Activated naive CD4-positive, alpha-beta T cell treated with anti-CD3 and anti-CD28 coated beads for 36 hours (primary cell): ENCODE data around the gene CACNB4. TPM values are rescaled to one million over a fixed set of nuclear protein-coding genes. Genes with fewer than 3 reads are reported as not detected.
"Not testable (repeated sequence)": the region's sequence is repeated elsewhere in the genome, so short reads cannot be mapped to it uniquely, and the experiment has no call there.

Source experiments
- CTCF ChIA-PET: fragments of 350-600 bp; sonication (Branson Sonifier 250); formaldehyde crosslinking; loops from one replicate; lab custom pipeline; 2021; ENCODE audit warnings: antibody characterized with exemption; lab: Charles Lee
- DNase-seq: peaks from one replicate; pipeline ENCODE4 v3.0.0-alpha.2; 2020
- H3K27ac Mint-ChIP-seq: one replicate; pipeline ENCODE4 v1.8.0; 2021; ENCODE audit warnings: mild to moderate bottlenecking, mixed read lengths
- H3K27me3 Mint-ChIP-seq: one replicate; pipeline ENCODE4 v1.8.0; 2021; ENCODE audit warnings: low read depth, mixed read lengths
- H3K36me3 Mint-ChIP-seq: one replicate; pipeline ENCODE4 v1.8.0; 2021; ENCODE audit warnings: low read depth, mixed read lengths
- H3K4me1 Mint-ChIP-seq: one replicate; pipeline ENCODE4 v1.8.0; 2021; ENCODE audit warnings: low read depth, mixed read lengths
- H3K4me3 Mint-ChIP-seq: one replicate; pipeline ENCODE4 v1.8.0; 2021; ENCODE audit warnings: mild to moderate bottlenecking, moderate library complexity, mixed read lengths
- H3K9me3 Mint-ChIP-seq: one replicate; pipeline ENCODE4 v1.8.0; 2021; ENCODE audit warnings: mixed read lengths
- intact Hi-C: fragments of 100-400 bp; cut with micrococcal nuclease; formaldehyde crosslinking; loops from one replicate; pipeline ENCODE4 v1.15.1; 2023
- total RNA-seq, 2 experiments: library from RNA; stranded (reverse); gene quantifications; one replicate each; pipeline ENCODE4 v1.2.3, GENCODE V29; 2021

CACNB4 gene
- total RNA-seq, 2 experiments from 2014 or later, result 0.10 to 0.15 TPM

- DNase-seq, result no peak
- no peak overlapping the region for H3K4me3 Mint-ChIP-seq
- intact Hi-C loops, result no loop called here
- CTCF ChIA-PET, result no interaction called here
- no peaks in the 10 kb centered on the region for H3K4me1 Mint-ChIP-seq
- no peak overlapping the region for H3K27ac Mint-ChIP-seq
- no peaks in the 10 kb centered on the region for H3K9me3 Mint-ChIP-seq
- no peaks in the 10 kb centered on the region for H3K36me3 Mint-ChIP-seq
- H3K27me3 Mint-ChIP-seq, result no peaks in the 10 kb centered on the region
Measured at GRCh38 chr2:151936626-151937025, 162.2 kb downstream of the CACNB4 start.

GRCh38 chr2:151933266-151933804, 165.5 kb downstream of the CACNB4 start:
- Mint-ChIP-seq H3K27me3 (peaks cover 3% of the 10 kb centered on the region), H3K4me3 (no peak overlapping the region), H3K27ac (no peak overlapping the region), H3K36me3 (no peaks in the 10 kb centered on the region), H3K4me1 (no peaks in the 10 kb centered on the region), H3K9me3 (no peaks in the 10 kb centered on the region)
- CTCF ChIA-PET, result no interaction called here
- intact Hi-C loops, result no loop called here
- no peak for DNase-seq

GRCh38 chr2:151931756-151932155, 167.1 kb downstream of the CACNB4 start:
- Mint-ChIP-seq H3K36me3 (no peaks in the 10 kb centered on the region), H3K4me1 (no peaks in the 10 kb centered on the region), H3K27me3 (peaks cover 3% of the 10 kb centered on the region), H3K9me3 (no peaks in the 10 kb centered on the region), H3K27ac (no peak overlapping the region), H3K4me3 (no peak overlapping the region)
- intact Hi-C loops, result no loop called here
- no peak for DNase-seq
- CTCF ChIA-PET, result interaction anchor here (1.5 kb wide), 1 partner anchor 13 kb away, joined by 3 read pairs; no protein-coding TSS in a partner anchor

- intact Hi-C loops, result no loop called here
- no peaks in the 10 kb centered on the region for H3K9me3 Mint-ChIP-seq
- CTCF ChIA-PET, result interaction anchor here (1.5 kb wide), 1 partner anchor 13 kb away, joined by 3 read pairs; no protein-coding TSS in a partner anchor
- no peak for DNase-seq
- H3K27me3 Mint-ChIP-seq, result peaks cover 3% of the 10 kb centered on the region
- H3K4me3 Mint-ChIP-seq, result no peak overlapping the region
- H3K4me1 Mint-ChIP-seq, result no peaks in the 10 kb centered on the region
- H3K36me3 Mint-ChIP-seq, result no peaks in the 10 kb centered on the region
- H3K27ac Mint-ChIP-seq, result no peak overlapping the region
Measured at GRCh38 chr2:151931030-151931611, 167.7 kb downstream of the CACNB4 start.

GRCh38 chr2:151930042-151930441, 168.8 kb downstream of the CACNB4 start:
- no peaks in the 10 kb centered on the region for H3K36me3 Mint-ChIP-seq
- peaks cover 3% of the 10 kb centered on the region for H3K27me3 Mint-ChIP-seq
- H3K9me3 Mint-ChIP-seq, result no peaks in the 10 kb centered on the region
- intact Hi-C loops, result no loop called here
- no peak overlapping the region for H3K27ac Mint-ChIP-seq
- DNase-seq, result no peak
- CTCF ChIA-PET, result no interaction called here
- no peak overlapping the region for H3K4me3 Mint-ChIP-seq
- no peaks in the 10 kb centered on the region for H3K4me1 Mint-ChIP-seq

GRCh38 chr2:151928380-151928779, 170.5 kb downstream of the CACNB4 start:
- H3K36me3 Mint-ChIP-seq, result no peaks in the 10 kb centered on the region
- CTCF ChIA-PET, result no interaction called here
- peaks cover 3% of the 10 kb centered on the region for H3K27me3 Mint-ChIP-seq
- H3K9me3 Mint-ChIP-seq, result no peaks in the 10 kb centered on the region
- H3K4me1 Mint-ChIP-seq, result no peaks in the 10 kb centered on the region
- intact Hi-C loops, result no loop called here
- H3K4me3 Mint-ChIP-seq, result no peak overlapping the region
- H3K27ac Mint-ChIP-seq, result no peak overlapping the region
- DNase-seq, result no peak

GRCh38 chr2:151927501-151928221, 171.2 kb downstream of the CACNB4 start:
- Mint-ChIP-seq H3K4me3 (no peak overlapping the region), H3K9me3 (no peaks in the 10 kb centered on the region), H3K27ac (no peak overlapping the region), H3K27me3 (peaks cover 3% of the 10 kb centered on the region), H3K36me3 (no peaks in the 10 kb centered on the region), H3K4me1 (no peaks in the 10 kb centered on the region)
- no peak for DNase-seq
- CTCF ChIA-PET, result no interaction called here
- intact Hi-C loops, result no loop called here

GRCh38 chr2:151922845-151923666, 175.8 kb downstream of the CACNB4 start:
- H3K4me1 Mint-ChIP-seq, result no peaks in the 10 kb centered on the region
- no peaks in the 10 kb centered on the region for H3K9me3 Mint-ChIP-seq
- no peak overlapping the region for H3K4me3 Mint-ChIP-seq
- no peak overlapping the region for H3K27ac Mint-ChIP-seq
- no peak for DNase-seq
- no peaks in the 10 kb centered on the region for H3K36me3 Mint-ChIP-seq
- CTCF ChIA-PET, result no interaction called here
- no peaks in the 10 kb centered on the region for H3K27me3 Mint-ChIP-seq
- intact Hi-C loops, result no loop called here

- H3K27me3 Mint-ChIP-seq, result no peaks in the 10 kb centered on the region
- H3K36me3 Mint-ChIP-seq, result no peaks in the 10 kb centered on the region
- H3K4me3 Mint-ChIP-seq, result no peak overlapping the region
- no peak overlapping the region for H3K27ac Mint-ChIP-seq
- no peak for DNase-seq
- intact Hi-C loops, result no loop called here
- CTCF ChIA-PET, result no interaction called here
- H3K4me1 Mint-ChIP-seq, result no peaks in the 10 kb centered on the region
- H3K9me3 Mint-ChIP-seq, result no peaks in the 10 kb centered on the region
Measured at GRCh38 chr2:151919786-151920185, 179.1 kb downstream of the CACNB4 start.

GRCh38 chr2:151918308-151918707, 180.5 kb downstream of the CACNB4 start:
- no peaks in the 10 kb centered on the region for H3K9me3 Mint-ChIP-seq
- H3K4me1 Mint-ChIP-seq, result no peaks in the 10 kb centered on the region
- no peak overlapping the region for H3K4me3 Mint-ChIP-seq
- no peaks in the 10 kb centered on the region for H3K36me3 Mint-ChIP-seq
- DNase-seq, result no peak
- H3K27me3 Mint-ChIP-seq, result peaks cover 11% of the 10 kb centered on the region
- intact Hi-C loops, result no loop called here
- CTCF ChIA-PET, result no interaction called here
- no peak overlapping the region for H3K27ac Mint-ChIP-seq

- intact Hi-C loops, result no loop called here
- no peak for DNase-seq
- CTCF ChIA-PET, result no interaction called here
- Mint-ChIP-seq H3K36me3 (no peaks in the 10 kb centered on the region), H3K4me1 (no peaks in the 10 kb centered on the region), H3K27me3 (peaks cover 18% of the 10 kb centered on the region), H3K9me3 (no peaks in the 10 kb centered on the region), H3K4me3 (no peak overlapping the region), H3K27ac (no peak overlapping the region)
Measured at GRCh38 chr2:151916632-151917031, 182.2 kb downstream of the CACNB4 start.

GRCh38 chr2:151915629-151916025, 183.2 kb downstream of the CACNB4 start:
- H3K27ac Mint-ChIP-seq, intact Hi-C loops, DNase-seq, H3K4me1 Mint-ChIP-seq, H3K36me3 Mint-ChIP-seq, H3K4me3 Mint-ChIP-seq, H3K9me3 Mint-ChIP-seq: not testable (repeated sequence)
- CTCF ChIA-PET, result interaction anchor here (0.7 kb wide), 1 partner anchor 30 kb away, joined by 3 read pairs; no protein-coding TSS in a partner anchor
- H3K27me3 Mint-ChIP-seq, result peaks cover 22% of the 10 kb centered on the region
